ENCODE data around the gene PIM2.

PIM2 gene

GRCh38 chrX:48935301-48935670 lies 16.5 kb upstream of the PIM2 start:
- DNase-seq, result no peak

GRCh38 chrX:48934581-48935300 lies 15.9 kb upstream of the PIM2 start:
- no peak for DNase-seq

- DNase-seq, result no peak
Observed at GRCh38 chrX:48933757-48934156, 14.9 kb upstream of the PIM2 start.

- no peak for DNase-seq
Observed at GRCh38 chrX:48927736-48928382, 9.0 kb upstream of the PIM2 start.

- no peak for DNase-seq
Observed at GRCh38 chrX:48927123-48927522, 8.3 kb upstream of the PIM2 start.

- DNase-seq, result no peak
Observed at GRCh38 chrX:48924270-48924669, 5.4 kb upstream of the PIM2 start.

- no peak for DNase-seq
Observed at GRCh38 chrX:48923771-48924170, 4.9 kb upstream of the PIM2 start.

GRCh38 chrX:48920718-48921104 lies 1.9 kb upstream of the PIM2 start:
- no peak for DNase-seq

- DNase-seq, result no peak
Observed at GRCh38 chrX:48919947-48920717, 1.3 kb upstream of the PIM2 start.

GRCh38 chrX:48919360-48919841 lies 577 bp upstream of the PIM2 start:
- no peak for DNase-seq

GRCh38 chrX:48918301-48918642 lies 552 bp downstream of the PIM2 start:
- no peak for DNase-seq

- DNase-seq, result peak; percentile 87
Observed at GRCh38 chrX:48917139-48918001, 1.5 kb downstream of the PIM2 start.

- no peak for DNase-seq
Observed at GRCh38 chrX:48914593-48915493, 4.0 kb downstream of the PIM2 start.

GRCh38 chrX:48913605-48914366 lies 5.0 kb downstream of the PIM2 start:
- DNase-seq, result no peak

GRCh38 chrX:48911412-48912182 lies 7.2 kb downstream of the PIM2 start, which contains the start of gene SLC35A2:
TSS of gene SLC35A2 (minus strand) at chrX:48911646. CDS start at chrX:48911636, 10 bp downstream.
- DNase-seq, result peak; percentile 65

- peak; percentile 36 for DNase-seq
Observed at GRCh38 chrX:48910926-48911411, 7.9 kb downstream of the PIM2 start.

- no peak for DNase-seq
Observed at GRCh38 chrX:48909703-48910294, 9.0 kb downstream of the PIM2 start.

GRCh38 chrX:48908600-48908999 lies 10.2 kb downstream of the PIM2 start:
- DNase-seq, result no peak

GRCh38 chrX:48905090-48905790 lies 13.6 kb downstream of the PIM2 start:
- no peak for DNase-seq
